HepG2 (cell line): ENCODE measurements around the gene HTD2. TPM values are rescaled to one million over a fixed set of nuclear protein-coding genes. Genes with fewer than 3 reads are reported as not detected.

ENCODE experiments used
- BRCA1 ChIP-seq: sonication (generic); formaldehyde crosslinking; IDR thresholded peaks from 2 replicates; pipeline ENCODE4 v1.4.0; 2020; ENCODE audit warnings: missing genetic modification reagents
- FOXP4 ChIP-seq: sonication (generic); formaldehyde crosslinking; IDR thresholded peaks from 2 replicates; pipeline ENCODE4 v1.4.0; 2020; ENCODE audit warnings: missing genetic modification reagents
- HCFC1 ChIP-seq: fragments of 150-350 bp; IDR thresholded peaks from 2 replicates; pipeline ENCODE4 v1.6.1; 2014; ENCODE audit warnings: low read depth, low read length
- HMGXB4 ChIP-seq, 2 experiments: sonication (generic) in 1 of 2; formaldehyde crosslinking in 1 of 2; IDR thresholded peaks; 2 replicates each; pipeline versions ENCODE4 v1.4.0 to v1.6.1; 2018 to 2020; ENCODE audit warnings: missing genetic modification reagents in 2 of 2, borderline replicate concordance in 1 of 2, low read depth in 1 of 2, mild to moderate bottlenecking in 1 of 2, missing biosample characterization in 1 of 2
- KLF11 ChIP-seq: IDR thresholded peaks from 2 replicates; pipeline ENCODE4 v1.6.1; 2016; ENCODE audit warnings: missing compliant biosample characterization
- MEIS2 ChIP-seq: sonication (generic); formaldehyde crosslinking; IDR thresholded peaks from 2 replicates; pipeline ENCODE4 v1.9.0; 2021; ENCODE audit warnings: mild to moderate bottlenecking, missing genetic modification reagents
- NR2F6 ChIP-seq, 2 experiments: IDR thresholded peaks; 2 replicates each; pipeline ENCODE4 v1.6.1; 2016; ENCODE audit warnings: antibody characterized with exemption in 1 of 2, mild to moderate bottlenecking in 1 of 2
- PATZ1 ChIP-seq: sonication (generic); formaldehyde crosslinking; IDR thresholded peaks from 2 replicates; pipeline ENCODE4 v1.4.0; 2020; ENCODE audit warnings: missing genetic modification reagents
- POLR2A ChIP-seq, 2 experiments: IDR thresholded peaks; 2 replicates each; pipeline ENCODE4 v1.6.1; 2011; ENCODE audit warnings: low read depth in 2 of 2, low read length in 2 of 2, mild to moderate bottlenecking in 1 of 2, moderate library complexity in 1 of 2; ENCODE audit not compliant: insufficient read depth in 1 of 2
- POLR2AphosphoS2 ChIP-seq: IDR thresholded peaks from 2 replicates; pipeline ENCODE4 v1.6.1; 2011; ENCODE audit warnings: low read depth, low read length, improper control_type of control experiment
- SAP130 ChIP-seq: IDR thresholded peaks from 2 replicates; pipeline ENCODE4 v1.6.1; 2016; ENCODE audit warnings: low read depth
- SMYD3 ChIP-seq: sonication (generic); formaldehyde crosslinking; IDR thresholded peaks from 2 replicates; pipeline ENCODE4 v1.8.1; 2023; ENCODE audit warnings: mild to moderate bottlenecking, missing genetic modification reagents
- ZBTB38 ChIP-seq: sonication (generic); formaldehyde crosslinking; IDR thresholded peaks from 2 replicates; pipeline ENCODE4 v1.5.1; 2020; ENCODE audit warnings: mild to moderate bottlenecking, missing genetic modification reagents
- ZMYM4 ChIP-seq: sonication (generic); formaldehyde crosslinking; IDR thresholded peaks from 2 replicates; pipeline ENCODE4 v1.8.1; 2023; ENCODE audit warnings: mild to moderate bottlenecking, missing genetic modification reagents
- ZNF138 ChIP-seq: sonication (generic); formaldehyde crosslinking; IDR thresholded peaks from 2 replicates; pipeline ENCODE4 v1.5.0; 2020; ENCODE audit warnings: mild to moderate bottlenecking, low read depth, missing genetic modification reagents
- ZNF292 ChIP-seq: sonication (generic); formaldehyde crosslinking; IDR thresholded peaks from 2 replicates; pipeline ENCODE4 v1.8.1; 2022; ENCODE audit warnings: mild to moderate bottlenecking, low read depth, missing genetic modification reagents, borderline replicate concordance
- ZNF501 ChIP-seq: sonication (generic); formaldehyde crosslinking; IDR thresholded peaks from 2 replicates; pipeline ENCODE4 v1.5.1; 2020; ENCODE audit warnings: mild to moderate bottlenecking, moderate library complexity, missing genetic modification reagents
- ZNF687 ChIP-seq: sonication (generic); formaldehyde crosslinking; IDR thresholded peaks from 2 replicates; pipeline ENCODE4 v1.5.1; 2020; ENCODE audit warnings: mild to moderate bottlenecking, missing genetic modification reagents, moderate library complexity
- ZNF772 ChIP-seq: sonication (generic); formaldehyde crosslinking; IDR thresholded peaks from 2 replicates; pipeline ENCODE4 v1.5.0; 2020; ENCODE audit warnings: mild to moderate bottlenecking, missing genetic modification reagents
- polyA plus RNA-seq, 8 experiments: library from polyadenylated mRNA; depleted of rRNA in 3 of 8; stranded (reverse) in 7 of 8; unstranded in 1 of 8; fragments of >200 nt; fragmentation: Illumina TruSeq in 4 of 8; extraction: Trizol in 4 of 8; gene quantifications; 2 replicates each; pipeline versions ENCODE4 v1.2.1 to v1.2.3, GENCODE V29; 2011 to 2016; ENCODE audit warnings: low read depth in 4 of 8, missing spikeins in 1 of 8, mixed read lengths in 1 of 8; ENCODE audit not compliant: insufficient read depth in 1 of 8
- total RNA-seq, 5 experiments: library from RNA; depleted of rRNA; stranded (reverse); fragments of >200 nt; fragmentation: Illumina TruSeq; extraction: Trizol; gene quantifications; 2 replicates each; pipeline ENCODE4 v1.2.3, GENCODE V29; 2016; ENCODE audit warnings: low read depth in 1 of 5

Gene HTD2
- total and polyA plus RNA-seq, 2 of the 13 experiments (the other 11 are each of a cell fraction or from before 2014, with no cell fraction given) = 8.6 to 13.7 TPM

GRCh38 chr3:58305882-58306711, at the start of gene HTD2, which contains the start of gene RPP14 (continued):
- TF ChIP-seq HMGXB4 (CRISPR knock-in tag; IDR thresholded peaks at IDR 0.05; ENCODE audit: borderline replicate concordance in 1 of 2, low read depth in 1 of 2) (peak; percentile 89 to 97), POLR2A (IDR thresholded peaks at IDR 0.05; ENCODE audit: insufficient read depth in 1 of 2, low read depth in 2 of 2, low read length in 2 of 2) (peak; percentile 70 to 73), SMYD3 (CRISPR knock-in tag) (0 out of 2 replicates have a peak, but pooled peaks have one; percentile 60), SAP130 (CRISPR knock-in tag) (peak; percentile 80), ZBTB38 (peak; percentile 82; the same call in 1 of the 2 replicates), PATZ1 (peak; percentile 42), ZNF138 (CRISPR knock-in tag) (peak; percentile 65; the same call in 1 of the 2 replicates), HCFC1 (peak; percentile 48), ZNF687 (CRISPR knock-in tag) (peak; percentile 92), NR2F6 (IDR thresholded peaks at IDR 0.05) (no peak), NR2F6 (CRISPR knock-in tag; IDR thresholded peaks at IDR 0.05) (peak; percentile 8; the same call in 1 of the 2 replicates), KLF11 (CRISPR knock-in tag) (0 out of 2 replicates have a peak, but pooled peaks have one; percentile 60), ZNF772 (CRISPR knock-in tag) (peak; percentile 65), MEIS2 (CRISPR knock-in tag) (peak; percentile 10; the same call in 1 of the 2 replicates), FOXP4 (peak; percentile 46), ZNF501 (CRISPR knock-in tag) (peak; percentile 94), BRCA1 (CRISPR knock-in tag) (0 out of 2 replicates have a peak, but pooled peaks have one; percentile 21), ZMYM4 (CRISPR knock-in tag) (peak; percentile 95), POLR2AphosphoS2 (0 out of 2 replicates have a peak, but pooled peaks have one; percentile 64), ZNF292 (CRISPR knock-in tag) (peak; percentile 68; the same call in 1 of the 2 replicates)
